Activated T-helper 2 cell treated with anti-CD3 and anti-CD28 coated beads, Interferon-gamma antibody, Interleukin-2, Interleukin-4, amounts not matched to agents 10 μg/mL and 5 μg/mL and 100 μg/mL, durations not matched to agents 14 hours and 24 hours and 36 hours (primary cell): Measurements from ENCODE around the gene ITGA2. TPM values are rescaled to one million over a fixed set of nuclear protein-coding genes. Genes with fewer than 3 reads are reported as not detected.
"Not testable (repeated sequence)": the region's sequence is repeated elsewhere in the genome, so short reads cannot be mapped to it uniquely, and the experiment has no call there.

ENCODE experiments used
- DNase-seq: peaks from one replicate; pipeline ENCODE4 v3.0.0; 2021; ENCODE audit warnings: low spot score
- H3K27ac Mint-ChIP-seq: one replicate; pipeline ENCODE4 v1.8.0; 2021; ENCODE audit warnings: mixed read lengths
- H3K27me3 Mint-ChIP-seq: one replicate; pipeline ENCODE4 v1.8.0; 2021; ENCODE audit warnings: low read depth, mixed read lengths
- H3K36me3 Mint-ChIP-seq: one replicate; pipeline ENCODE4 v1.8.0; 2021; ENCODE audit warnings: low read depth, mixed read lengths
- H3K4me1 Mint-ChIP-seq: one replicate; pipeline ENCODE4 v1.8.0; 2021; ENCODE audit warnings: low read depth, mixed read lengths
- H3K4me3 Mint-ChIP-seq: one replicate; pipeline ENCODE4 v1.8.0; 2021; ENCODE audit warnings: low read depth, mild to moderate bottlenecking, moderate library complexity, mixed read lengths
- H3K9me3 Mint-ChIP-seq: one replicate; pipeline ENCODE4 v1.8.0; 2021; ENCODE audit warnings: mixed read lengths
- intact Hi-C: fragments of 100-400 bp; cut with micrococcal nuclease; formaldehyde crosslinking; loops from one replicate; pipeline ENCODE4 v1.15.1; 2023
- total RNA-seq: library from RNA; stranded (reverse); gene quantifications from 2 replicates; pipeline ENCODE4 v1.2.3, GENCODE V29; 2022

The ITGA2 gene
- total RNA-seq, 1 donor from 2014 or later, result 1.4 TPM

- intact Hi-C loops, result no loop called here
- peaks cover 53% of the 10 kb centered on the region for H3K27me3 Mint-ChIP-seq
- peaks cover 4% of the 10 kb centered on the region for H3K9me3 Mint-ChIP-seq
- no peaks in the 10 kb centered on the region for H3K4me1 Mint-ChIP-seq
- no peak overlapping the region for H3K4me3 Mint-ChIP-seq
- H3K27ac Mint-ChIP-seq, result no peak overlapping the region
- H3K36me3 Mint-ChIP-seq, result no peaks in the 10 kb centered on the region
- DNase-seq, result no peak
Observed at GRCh38 chr5:52963636-52964035, 25.5 kb upstream of the ITGA2 start.

GRCh38 chr5:52964138-52964537 is 25.0 kb upstream of the ITGA2 start:
- no peak overlapping the region for H3K4me3 Mint-ChIP-seq
- intact Hi-C loops, result no loop called here
- H3K27me3 Mint-ChIP-seq, result peaks cover 56% of the 10 kb centered on the region
- H3K4me1 Mint-ChIP-seq, result no peaks in the 10 kb centered on the region
- H3K27ac Mint-ChIP-seq, result no peak overlapping the region
- no peak for DNase-seq
- no peaks in the 10 kb centered on the region for H3K36me3 Mint-ChIP-seq
- peaks cover 9% of the 10 kb centered on the region for H3K9me3 Mint-ChIP-seq

DNA sequence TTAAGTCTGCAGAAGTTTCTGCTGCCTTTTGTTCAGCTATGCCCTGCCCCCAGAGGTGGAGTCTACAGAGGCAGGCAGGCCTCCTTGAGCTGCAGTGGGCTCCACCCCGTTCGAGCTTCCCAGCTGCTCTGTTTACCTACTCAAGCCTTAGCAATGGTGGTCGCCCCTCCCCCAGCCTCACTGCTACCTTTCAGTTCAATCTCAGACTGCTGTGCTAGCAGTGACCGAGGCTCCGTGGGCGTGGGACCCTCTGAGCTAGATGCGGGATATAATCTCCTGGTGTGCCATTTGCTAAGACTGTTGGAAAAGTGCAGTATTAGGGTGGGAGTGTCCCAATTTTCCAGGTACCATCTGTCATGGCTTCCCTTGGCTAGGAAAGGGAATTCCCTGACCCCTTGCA is 13.0 kb upstream of the ITGA2 start:
- H3K36me3 Mint-ChIP-seq, DNase-seq, H3K4me1 Mint-ChIP-seq, H3K4me3 Mint-ChIP-seq, H3K9me3 Mint-ChIP-seq, H3K27ac Mint-ChIP-seq, intact Hi-C loops: not testable (repeated sequence)
- peaks cover 47% of the 10 kb centered on the region for H3K27me3 Mint-ChIP-seq

- intact Hi-C loops, result no loop called here
- Mint-ChIP-seq H3K27me3 (peaks cover 42% of the 10 kb centered on the region), H3K36me3 (no peaks in the 10 kb centered on the region), H3K4me3 (no peak overlapping the region), H3K4me1 (peaks cover 3% of the 10 kb centered on the region), H3K9me3 (peaks cover 9% of the 10 kb centered on the region), H3K27ac (no peak overlapping the region)
- no peak for DNase-seq
Observed at GRCh38 chr5:52977264-52977897, 11.8 kb upstream of the ITGA2 start.

GRCh38 chr5:52981507-52981906 is 7.6 kb upstream of the ITGA2 start:
- Mint-ChIP-seq H3K9me3 (peaks cover 6% of the 10 kb centered on the region), H3K27me3 (peaks cover 41% of the 10 kb centered on the region), H3K27ac (no peak overlapping the region), H3K4me3 (no peak overlapping the region), H3K36me3 (no peaks in the 10 kb centered on the region), H3K4me1 (peaks cover 18% of the 10 kb centered on the region)
- intact Hi-C loops, result no loop called here
- DNase-seq, result no peak

- peaks cover 33% of the 10 kb centered on the region for H3K4me1 Mint-ChIP-seq
- H3K4me3 Mint-ChIP-seq, result no peak overlapping the region
- no peaks in the 10 kb centered on the region for H3K36me3 Mint-ChIP-seq
- intact Hi-C loops, result no loop called here
- no peaks in the 10 kb centered on the region for H3K9me3 Mint-ChIP-seq
- DNase-seq, result no peak
- H3K27me3 Mint-ChIP-seq, result peaks cover 49% of the 10 kb centered on the region
- no peak overlapping the region for H3K27ac Mint-ChIP-seq
Observed at GRCh38 chr5:52983731-52984636, 5.2 kb upstream of the ITGA2 start.

DNA sequence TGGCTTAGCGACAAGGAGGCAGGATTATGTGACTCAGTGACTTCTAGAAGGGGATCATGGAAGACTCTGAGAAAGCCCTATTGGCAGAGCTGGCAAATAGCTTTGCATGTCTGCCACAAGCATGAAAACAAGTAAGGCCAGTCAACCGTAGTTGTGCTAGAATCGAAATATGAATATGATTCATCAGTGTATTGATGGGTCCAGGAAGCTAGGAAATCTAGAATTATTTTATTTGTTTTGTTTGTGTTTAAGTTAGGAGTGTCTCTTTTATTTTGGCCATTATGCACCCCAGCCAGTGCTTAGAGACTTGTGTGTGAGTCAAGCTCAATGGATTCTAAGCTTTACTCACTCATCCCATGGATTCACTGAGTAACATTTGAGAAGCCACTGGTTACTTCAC is 3.8 kb upstream of the ITGA2 start:
- H3K4me3 Mint-ChIP-seq, result no peak overlapping the region
- H3K27ac Mint-ChIP-seq, result no peak overlapping the region
- peaks cover 44% of the 10 kb centered on the region for H3K27me3 Mint-ChIP-seq
- no peaks in the 10 kb centered on the region for H3K9me3 Mint-ChIP-seq
- no peak for DNase-seq
- no peaks in the 10 kb centered on the region for H3K36me3 Mint-ChIP-seq
- H3K4me1 Mint-ChIP-seq, result peaks cover 38% of the 10 kb centered on the region
- intact Hi-C loops, result no loop called here

- Mint-ChIP-seq H3K4me1 (peaks cover 39% of the 10 kb centered on the region), H3K36me3 (peaks cover 9% of the 10 kb centered on the region), H3K4me3 (peak overlapping the region; percentile 80), H3K27me3 (peaks cover 44% of the 10 kb centered on the region), H3K9me3 (no peaks in the 10 kb centered on the region), H3K27ac (peak overlapping the region; percentile 16)
- intact Hi-C loops, result loop anchor here (1.0 to 2.0 kb wide), 4 partner anchors 21 to 101 kb away; no protein-coding TSS in a partner anchor
- no peak for DNase-seq
Observed at GRCh38 chr5:52987711-52988331, 1.3 kb upstream of the ITGA2 start.

- H3K4me1 Mint-ChIP-seq, result peaks cover 35% of the 10 kb centered on the region
- H3K9me3 Mint-ChIP-seq, result no peaks in the 10 kb centered on the region
- DNase-seq, result no peak
- intact Hi-C loops, result loop anchor here (1.0 to 2.0 kb wide), 5 partner anchors 21 to 101 kb away; no protein-coding TSS in a partner anchor
- peaks cover 47% of the 10 kb centered on the region for H3K27me3 Mint-ChIP-seq
- peak overlapping the region; percentile 41 for H3K27ac Mint-ChIP-seq
- H3K36me3 Mint-ChIP-seq, result peaks cover 15% of the 10 kb centered on the region
- peak overlapping the region; percentile 80 for H3K4me3 Mint-ChIP-seq
Observed at GRCh38 chr5:52988335-52989024, 672 bp upstream of the ITGA2 start.

DNA sequence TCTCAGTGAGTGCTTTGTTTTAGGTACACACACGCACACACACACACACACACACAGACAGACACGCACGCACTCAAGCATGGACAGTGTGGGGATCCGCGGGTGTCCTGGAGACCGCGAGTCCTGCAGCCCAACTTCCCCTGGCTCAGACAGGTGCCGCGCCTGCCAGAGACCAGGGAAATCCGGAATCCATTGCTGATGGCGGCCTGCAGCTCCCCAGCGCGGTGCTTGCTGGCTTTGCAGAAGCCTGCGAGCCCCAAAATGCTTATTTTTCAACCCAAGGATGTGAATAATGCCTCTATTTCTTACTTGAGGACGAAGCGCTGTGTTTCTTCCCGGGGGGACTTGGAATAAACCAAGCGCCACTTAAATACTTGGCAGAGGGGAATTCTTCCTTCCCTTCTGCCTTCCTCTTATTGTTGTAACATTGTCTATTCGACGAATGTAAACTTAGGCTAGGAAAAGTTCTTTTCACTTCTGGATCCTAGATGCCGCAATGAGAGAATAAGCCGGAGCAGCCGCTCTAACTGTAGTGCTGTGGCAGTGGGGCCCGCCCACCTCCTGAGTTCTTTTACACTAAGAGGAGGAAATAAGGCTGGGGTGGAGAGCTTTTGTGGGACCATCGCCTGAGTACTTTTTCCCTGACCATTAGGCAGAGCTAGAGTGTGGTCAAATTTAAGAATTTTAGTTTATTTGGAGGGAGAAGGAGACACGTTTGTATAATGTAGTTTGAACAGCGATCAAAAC is 802 bp downstream of the ITGA2 start:
- H3K27ac Mint-ChIP-seq, result no peak overlapping the region
- H3K27me3 Mint-ChIP-seq, result peaks cover 40% of the 10 kb centered on the region
- intact Hi-C loops, result loop anchor here (1.0 to 2.0 kb wide), 3 partner anchors 41 to 51 kb away; no protein-coding TSS in a partner anchor
- H3K4me3 Mint-ChIP-seq, result peak overlapping the region; percentile 75
- peak; percentile 26 for DNase-seq
- peaks cover 19% of the 10 kb centered on the region for H3K36me3 Mint-ChIP-seq
- H3K9me3 Mint-ChIP-seq, result no peaks in the 10 kb centered on the region
- H3K4me1 Mint-ChIP-seq, result peaks cover 29% of the 10 kb centered on the region

GRCh38 chr5:52990528-52990925 is 1.4 kb downstream of the ITGA2 start:
- Mint-ChIP-seq H3K4me1 (peaks cover 29% of the 10 kb centered on the region), H3K36me3 (peaks cover 19% of the 10 kb centered on the region), H3K4me3 (no peak overlapping the region), H3K27ac (no peak overlapping the region), H3K27me3 (peaks cover 37% of the 10 kb centered on the region), H3K9me3 (no peaks in the 10 kb centered on the region)
- intact Hi-C loops, result loop anchor here (2.0 kb wide), 1 partner anchor 42 kb away; no protein-coding TSS in a partner anchor
- no peak for DNase-seq

- no peak overlapping the region for H3K4me3 Mint-ChIP-seq
- H3K36me3 Mint-ChIP-seq, result peaks cover 19% of the 10 kb centered on the region
- peaks cover 26% of the 10 kb centered on the region for H3K27me3 Mint-ChIP-seq
- no peaks in the 10 kb centered on the region for H3K9me3 Mint-ChIP-seq
- intact Hi-C loops, result no loop called here
- no peak overlapping the region for H3K27ac Mint-ChIP-seq
- DNase-seq, result no peak
- H3K4me1 Mint-ChIP-seq, result peaks cover 12% of the 10 kb centered on the region
Observed at GRCh38 chr5:52993367-52993766, 4.2 kb downstream of the ITGA2 start.
